IMR-90 (cell line): Measurements from ENCODE around the gene SEMA3C. TPM values are rescaled to one million over a fixed set of nuclear protein-coding genes. Genes with fewer than 3 reads are reported as not detected.

Experiments used
- ATAC-seq: fragments of 200-7000 bp; cut with Tn5 transposase; 2 replicates; pipeline ENCODE4 v1.9.1; 2020; ENCODE audit warnings: low read depth, mild to moderate bottlenecking, moderate library complexity
- BruUV-seq: library from RNA; stranded (reverse); fragments of 400-500 nt; replicated peaks from 2 replicates; lab custom pipeline; 2021; lab: Mats Ljungman, UMichigan
- CTCF ChIA-PET: fragments of 300-600 bp; formaldehyde crosslinking; extraction: SDS; loops from one replicate; lab custom pipeline; 2021; ENCODE audit warnings: antibody characterized with exemption; lab: Yijun Ruan, JAX
- POLR2A ChIA-PET: fragments of 300-600 bp; sonication (Branson Sonifier 250); formaldehyde crosslinking; loops from one replicate; lab custom pipeline; 2022; ENCODE audit warnings: antibody characterized with exemption; ENCODE audit not compliant: unreplicated experiment; lab: Charles Lee
- DNase-seq: peaks from one replicate; pipeline ENCODE4 v3.0.0; 2013
- H2AFZ ChIP-seq: replicated peaks from 2 replicates; pipeline ENCODE3; 2013; ENCODE audit warnings: low read length, mild to moderate bottlenecking; ENCODE audit not compliant: poor library complexity
- H2AK5ac ChIP-seq: 2 replicates; pipeline ENCODE4 v1.6.1; 2013; ENCODE audit warnings: low read depth, low read length, inconsistent platforms
- H2AK9ac ChIP-seq: replicated peaks from 2 replicates; pipeline ENCODE3; 2013; ENCODE audit warnings: mild to moderate bottlenecking, low read depth, low read length, moderate library complexity; ENCODE audit not compliant: poor library complexity
- H2BK120ac ChIP-seq: 2 replicates; pipeline ENCODE4 v1.6.1; 2013; ENCODE audit warnings: low read depth, low read length, inconsistent platforms
- H2BK15ac ChIP-seq: 3 replicates; pipeline ENCODE4 v1.6.1; 2013; ENCODE audit warnings: low read depth, low read length, inconsistent platforms
- H2BK20ac ChIP-seq: 2 replicates; pipeline ENCODE4 v1.6.1; 2013; ENCODE audit warnings: low read depth, mild to moderate bottlenecking, inconsistent platforms, low read length, moderate library complexity
- H2BK5ac ChIP-seq: 2 replicates; pipeline ENCODE4 v1.6.1; 2013; ENCODE audit warnings: mild to moderate bottlenecking, low read depth, low read length, inconsistent platforms; ENCODE audit not compliant: poor library complexity, severe bottlenecking
- H3K14ac ChIP-seq: replicated peaks from 2 replicates; pipeline ENCODE4 v1.6.1; 2013; ENCODE audit warnings: low read depth, low read length, inconsistent platforms
- H3K18ac ChIP-seq: 2 replicates; pipeline ENCODE4 v1.6.1; 2013; ENCODE audit warnings: low read depth, low read length, control low read depth
- H3K23ac ChIP-seq: 2 replicates; pipeline ENCODE4 v1.6.1; 2013; ENCODE audit warnings: low read depth, low read length, inconsistent platforms
- H3K27ac ChIP-seq: 2 replicates; pipeline ENCODE4 v1.5.1; 2013; ENCODE audit warnings: mild to moderate bottlenecking, control low read depth, low read length; ENCODE audit not compliant: insufficient read depth
- H3K27me3 ChIP-seq: 2 replicates; pipeline ENCODE4 v1.6.1; 2013; ENCODE audit warnings: low read length; ENCODE audit not compliant: control insufficient read depth, insufficient read depth
- H3K36me3 ChIP-seq: 2 replicates; pipeline ENCODE4 v1.6.1; 2013; ENCODE audit warnings: low read length, mixed read lengths; ENCODE audit not compliant: control insufficient read depth, insufficient read depth
- H3K4ac ChIP-seq: 2 replicates; pipeline ENCODE4 v1.6.1; 2013; ENCODE audit warnings: low read depth, low read length, inconsistent platforms
- H3K4me1 ChIP-seq: 2 replicates; pipeline ENCODE4 v1.6.1; 2013; ENCODE audit warnings: low read length, mixed read lengths; ENCODE audit not compliant: control insufficient read depth, insufficient read depth
- H3K4me2 ChIP-seq: 2 replicates; pipeline ENCODE4 v1.6.1; 2013; ENCODE audit warnings: low read depth, mild to moderate bottlenecking, control low read depth, low read length, moderate library complexity
- H3K4me3 ChIP-seq: 2 replicates; pipeline ENCODE4 v1.5.1; 2013; ENCODE audit warnings: low read depth, mild to moderate bottlenecking, control low read depth, low read length, moderate library complexity; ENCODE audit not compliant: insufficient read depth
- H3K56ac ChIP-seq: 2 replicates; pipeline ENCODE4 v1.6.1; 2013; ENCODE audit warnings: low read length, inconsistent platforms; ENCODE audit not compliant: insufficient read depth; ENCODE audit errors: extremely low read depth
- H3K79me1 ChIP-seq, 2 experiments: 2 replicates each; pipeline ENCODE4 v1.6.1; 2013; ENCODE audit warnings: low read length in 2 of 2, inconsistent platforms in 1 of 2, low read depth in 1 of 2
- H3K9ac ChIP-seq: 2 replicates; pipeline ENCODE4 v1.6.1; 2013; ENCODE audit warnings: low read depth, low read length, control low read depth
- H3K9me1 ChIP-seq: 2 replicates; pipeline ENCODE4 v1.6.1; 2013; ENCODE audit warnings: low read length, inconsistent platforms; ENCODE audit not compliant: insufficient read depth
- H3K9me3 ChIP-seq: 2 replicates; pipeline ENCODE4 v1.6.1; 2013; ENCODE audit warnings: low read length; ENCODE audit not compliant: control insufficient read depth, insufficient read depth
- H4K20me1 ChIP-seq: 2 replicates; pipeline ENCODE4 v1.6.1; 2013; ENCODE audit warnings: low read length, inconsistent platforms; ENCODE audit not compliant: insufficient read depth
- H4K5ac ChIP-seq: 2 replicates; pipeline ENCODE4 v1.6.1; 2013; ENCODE audit warnings: mild to moderate bottlenecking, low read depth, low read length, control low read depth
- H4K8ac ChIP-seq, 2 experiments: 2 replicates each; pipeline ENCODE4 v1.6.1; 2013; ENCODE audit warnings: low read depth in 2 of 2, low read length in 2 of 2, control low read depth in 1 of 2, inconsistent platforms in 1 of 2
- H4K91ac ChIP-seq: 2 replicates; pipeline ENCODE4 v1.6.1; 2013; ENCODE audit warnings: low read depth, low read length, inconsistent platforms; ENCODE audit not compliant: insufficient read depth
- BHLHE40 ChIP-seq: fragments of 150-350 bp; IDR thresholded peaks from 2 replicates; pipeline ENCODE4 v1.6.1; 2016; ENCODE audit warnings: mild to moderate bottlenecking, low read depth, low read length
- FOS ChIP-seq: fragments of 150-350 bp; IDR thresholded peaks from 2 replicates; pipeline ENCODE4 v1.6.1; 2016; ENCODE audit warnings: low read depth, low read length
- NFE2L2 ChIP-seq: fragments of 150-350 bp; IDR thresholded peaks from 2 replicates; pipeline ENCODE4 v1.6.1; 2016; ENCODE audit warnings: low read depth, mild to moderate bottlenecking, low read length
- WGBS, 2 experiments: methylation state at CpG; one replicate each; pipeline versions ENCODE4 v1.1.5 to v1.1.7; 2013; ENCODE audit warnings: missing lambda C conversion rate in 2 of 2; ENCODE audit not compliant: insufficient read length in 1 of 2; ENCODE audit errors: extremely low coverage in 2 of 2; 5-methylcytosine and 5-hydroxymethylcytosine counted together
- dilution Hi-C: fragments of 300-500 bp; cut with HindIII; formaldehyde crosslinking; loops from one replicate; pipeline ENCODE4 v1.14.3; 2018; ENCODE audit warnings: low sequenced_read_pairs; ENCODE audit not compliant: unreplicated experiment
- in situ Hi-C: fragments of 300-500 bp; cut with MboI; formaldehyde crosslinking; loops from 3 replicates; pipeline ENCODE4 v1.14.3; 2019; ENCODE audit warnings: low sequenced_read_pairs, inconsistent platforms, mixed read lengths
- intact Hi-C: fragments of 100-400 bp; cut with micrococcal nuclease; formaldehyde crosslinking; loops from 2 replicates; pipeline ENCODE4 v1.10.0; 2022
- polyA plus RNA-seq, 3 experiments: library from polyadenylated mRNA; depleted of rRNA; stranded (reverse); fragments of >200 nt; gene quantifications; 2 replicates each; pipeline ENCODE4 v1.2.3, GENCODE V29; 2012; ENCODE audit warnings: low replicate concordance in 1 of 3
- total RNA-seq: library from RNA; depleted of rRNA; stranded (reverse); fragments of >200 nt; gene quantifications from 2 replicates; pipeline ENCODE4 v1.2.3, GENCODE V29; 2012
- TF ChIP-seq, protein P1 (sequence below): fragments of 150-350 bp; IDR thresholded peaks from 2 replicates; pipeline ENCODE4 v1.6.1; 2016; ENCODE audit warnings: low read depth, mild to moderate bottlenecking, low read length, moderate library complexity, borderline replicate concordance

Gene SEMA3C
- total and polyA plus RNA-seq, 2 of the 4 experiments (the other 2 are of a cell fraction): 21.2 to 97.1 TPM

DNA sequence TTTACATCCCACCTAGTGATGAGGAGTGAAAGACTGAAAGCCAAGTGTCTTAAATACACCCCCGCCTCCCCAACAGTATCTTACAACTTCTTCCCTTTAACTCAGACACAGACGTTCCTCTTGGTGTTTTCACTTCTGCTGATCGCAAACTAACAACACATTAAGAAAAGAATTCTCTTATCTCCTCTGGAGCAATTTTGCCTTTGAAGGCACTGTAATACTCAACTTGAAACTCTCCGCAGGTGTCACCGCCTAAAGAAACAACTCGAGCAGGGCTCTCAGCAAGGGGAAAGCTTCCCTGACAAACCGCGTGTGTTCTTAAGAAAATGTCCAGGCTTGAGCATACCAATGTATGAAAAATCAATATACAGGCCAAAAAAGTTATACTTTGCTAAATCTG is 452 bp downstream of the SEMA3C start:
- in situ Hi-C loops: loop anchor here (5.0 kb wide), 2 partner anchors 216 to 539 kb away; no protein-coding TSS in a partner anchor
- POLR2A ChIA-PET: interaction anchor here (0.6 to 1.0 kb wide), 2 partner anchors 9 to 1624 kb away, joined by 5 to 7 read pairs; no protein-coding TSS in a partner anchor

More for the DNA sequence above, 452 bp downstream of the SEMA3C start:
- intact Hi-C loops: loop anchor here (1.0 to 5.0 kb wide), 6 partner anchors 131 to 540 kb away; no protein-coding TSS in a partner anchor
- no peak for TF ChIP-seq BHLHE40
- TF ChIP-seq FOS: no peak
- TF ChIP-seq, protein P1, sequence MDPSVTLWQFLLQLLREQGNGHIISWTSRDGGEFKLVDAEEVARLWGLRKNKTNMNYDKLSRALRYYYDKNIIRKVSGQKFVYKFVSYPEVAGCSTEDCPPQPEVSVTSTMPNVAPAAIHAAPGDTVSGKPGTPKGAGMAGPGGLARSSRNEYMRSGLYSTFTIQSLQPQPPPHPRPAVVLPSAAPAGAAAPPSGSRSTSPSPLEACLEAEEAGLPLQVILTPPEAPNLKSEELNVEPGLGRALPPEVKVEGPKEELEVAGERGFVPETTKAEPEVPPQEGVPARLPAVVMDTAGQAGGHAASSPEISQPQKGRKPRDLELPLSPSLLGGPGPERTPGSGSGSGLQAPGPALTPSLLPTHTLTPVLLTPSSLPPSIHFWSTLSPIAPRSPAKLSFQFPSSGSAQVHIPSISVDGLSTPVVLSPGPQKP: no peak
- no peak for TF ChIP-seq NFE2L2
- Histone ChIP-seq H3K56ac (peak overlapping the region; percentile 89), H2BK5ac (peak overlapping the region; percentile 67), H3K4me2 (peak overlapping the region; percentile 98), H2AK9ac (no peak overlapping the region), H2AK5ac (peak overlapping the region; percentile 85), H3K79me1 (peaks cover 7% of the 10 kb centered on the region in 2 experiments), H2BK15ac (peak overlapping the region; percentile 76; the same call in 1 of the 3 replicates), H3K27ac (peak overlapping the region; percentile 73), H4K8ac (peak overlapping the region; percentile 58 to 70), H4K20me1 (no peaks in the 10 kb centered on the region), H3K18ac (peak overlapping the region; percentile 59; the same call in 1 of the 2 replicates), H2BK20ac (peak overlapping the region; percentile 65; the same call in 1 of the 2 replicates), H2AFZ (peak overlapping the region; percentile 83), H2BK120ac (peak overlapping the region; percentile 74), H3K4me3 (peak overlapping the region; percentile 83), H4K91ac (0 out of 2 replicates have a peak overlapping the region, but pooled peaks have one; percentile 61), H3K14ac (peak overlapping the region; percentile 90), H3K27me3 (no peaks in the 10 kb centered on the region), H3K23ac (peak overlapping the region; percentile 91; the same call in 1 of the 2 replicates), H4K5ac (no peak overlapping the region), H3K4ac (peak overlapping the region; percentile 68), H3K9ac (peak overlapping the region; percentile 80), H3K36me3 (no peaks in the 10 kb centered on the region), H3K4me1 (peaks cover 1% of the 10 kb centered on the region; the same call in 1 of the 2 replicates), H3K9me3 (no peaks in the 10 kb centered on the region), H3K9me1 (no peaks in the 10 kb centered on the region)
- dilution Hi-C loops: no loop called here
- CTCF ChIA-PET: interaction anchor here (0.6 to 0.8 kb wide), 3 partner anchors 77 to 246 kb away, joined by 3 read pairs; no protein-coding TSS in a partner anchor
- no peak for DNase-seq
- no TSS peak for BruUV-seq
- WGBS, 2 experiments: no CpG with 5 or more reads among the region's 8 CpGs
- ATAC-seq: peak; percentile 10; the same call in 1 of the 2 replicates
